ENCODE measurements around the gene RPSA. TPM values are rescaled to one million over a fixed set of nuclear protein-coding genes. Genes with fewer than 3 reads are reported as not detected.

RPSA gene
- polyA plus RNA-seq, 1 donor (not counting 4 experiments of a cell fraction or from before 2014, with no cell fraction given), result 3,195 TPM

GRCh38 chr3:39420543-39420942 lies 14.0 kb downstream of the RPSA start:
- FAIRE-seq, result no peak
- TF ChIP-seq EZH2 (IDR thresholded peaks at IDR 0.05; ENCODE audit: low read length), result no peak
- no peak for TF ChIP-seq CTCF (optimal IDR thresholded peaks at IDR 0.05 in 1 of 3, IDR thresholded peaks at IDR 0.05 in 1 of 3, conservative IDR thresholded peaks at IDR 0.05 in 1 of 3; ENCODE audit: extremely low read depth in 1 of 3, insufficient read depth in 2 of 3, low read length in 3 of 3)
- dilution Hi-C loops (cut with MboI; ENCODE audit: extremely low pct_ligation_motif_present, low sequenced_read_pairs), result no loop called here

GRCh38 chr3:39423436-39423970 lies 17.0 kb downstream of the RPSA start:
- Histone ChIP-seq H3K9ac (ENCODE audit: control insufficient read depth, extremely low read depth, insufficient read depth, low read length) (no peak overlapping the region), H3K79me2 (ENCODE audit: control insufficient read depth, insufficient read depth, low read length) (no peaks in the 10 kb centered on the region), H3K27ac (ENCODE audit: control insufficient read depth, insufficient read depth, low read length) (no peak overlapping the region), H3K4me1 (ENCODE audit: control insufficient read depth, extremely low read depth, insufficient read depth, low read length) (no peaks in the 10 kb centered on the region), H4K20me1 (ENCODE audit: control insufficient read depth, extremely low read depth, insufficient read depth, low read length) (no peaks in the 10 kb centered on the region), H3K36me3 (ENCODE audit: control insufficient read depth in 2 of 2, extremely low read depth in 1 of 2, insufficient read depth in 2 of 2, low read length in 2 of 2) (no peaks in the 10 kb centered on the region), H3K4me2 (ENCODE audit: control insufficient read depth, extremely low read depth, insufficient read depth, low read depth, low read length) (no peak overlapping the region), H3K9me1 (ENCODE audit: control insufficient read depth, extremely low read depth, insufficient read depth, low read length) (no peaks in the 10 kb centered on the region), H3K27me3 (ENCODE audit: control insufficient read depth, extremely low read depth, insufficient read depth, low read length) (no peaks in the 10 kb centered on the region), H3K4me3 (ENCODE audit: control insufficient read depth in 2 of 3, extremely low read depth in 1 of 3, insufficient read depth in 2 of 3, low read depth in 1 of 3, low read length in 3 of 3) (no peak overlapping the region), H3K9me3 (ENCODE audit: control insufficient read depth, low read depth, low read length) (no peaks in the 10 kb centered on the region), H2AFZ (ENCODE audit: control insufficient read depth, low read length) (no peak overlapping the region)
- FAIRE-seq (no peak), DNase-seq (ENCODE audit: low read depth, low spot score) (no peak)
- no peak for TF ChIP-seq CTCF (optimal IDR thresholded peaks at IDR 0.05 in 1 of 3, IDR thresholded peaks at IDR 0.05 in 1 of 3, conservative IDR thresholded peaks at IDR 0.05 in 1 of 3; ENCODE audit: extremely low read depth in 1 of 3, insufficient read depth in 2 of 3, low read length in 3 of 3)
- no peak for TF ChIP-seq EZH2 (IDR thresholded peaks at IDR 0.05; ENCODE audit: low read length)
- dilution Hi-C loops (cut with MboI; ENCODE audit: extremely low pct_ligation_motif_present, low sequenced_read_pairs), result no loop called here

More at GRCh38 chr3:39420543-39420942, 14.0 kb downstream of the RPSA start:
- Histone ChIP-seq H3K9me3 (ENCODE audit: control insufficient read depth, low read depth, low read length) (no peaks in the 10 kb centered on the region), H3K79me2 (ENCODE audit: control insufficient read depth, insufficient read depth, low read length) (no peaks in the 10 kb centered on the region), H3K9me1 (ENCODE audit: control insufficient read depth, extremely low read depth, insufficient read depth, low read length) (no peaks in the 10 kb centered on the region), H3K9ac (ENCODE audit: control insufficient read depth, extremely low read depth, insufficient read depth, low read length) (no peak overlapping the region), H4K20me1 (ENCODE audit: control insufficient read depth, extremely low read depth, insufficient read depth, low read length) (peaks cover 3% of the 10 kb centered on the region), H2AFZ (ENCODE audit: control insufficient read depth, low read length) (no peak overlapping the region), H3K4me1 (ENCODE audit: control insufficient read depth, extremely low read depth, insufficient read depth, low read length) (no peaks in the 10 kb centered on the region), H3K4me2 (ENCODE audit: control insufficient read depth, extremely low read depth, insufficient read depth, low read depth, low read length) (no peak overlapping the region), H3K4me3 (ENCODE audit: control insufficient read depth in 2 of 3, extremely low read depth in 1 of 3, insufficient read depth in 2 of 3, low read depth in 1 of 3, low read length in 3 of 3) (no peak overlapping the region), H3K27me3 (ENCODE audit: control insufficient read depth, extremely low read depth, insufficient read depth, low read length) (no peaks in the 10 kb centered on the region), H3K27ac (ENCODE audit: control insufficient read depth, insufficient read depth, low read length) (no peak overlapping the region), H3K36me3 (ENCODE audit: control insufficient read depth in 2 of 2, extremely low read depth in 1 of 2, insufficient read depth in 2 of 2, low read length in 2 of 2) (no peaks in the 10 kb centered on the region)
- no peak for DNase-seq (ENCODE audit: low read depth, low spot score)
